Renal pelvis (tissue), 4 donors: ENCODE results near the gene APLNR. TPM values are rescaled to one million over a fixed set of nuclear protein-coding genes. Genes with fewer than 3 reads are reported as not detected.
A peak's percentile ranks its signal among the peaks of the same experiment; 100 is the strongest.

Source experiments
- DNase-seq: peaks from one replicate; pipeline ENCODE4 v3.0.0-alpha.2; 2013
- polyA plus RNA-seq, 3 donors: library from polyadenylated mRNA; unstranded; fragments of 120-200 nt; gene quantifications; one replicate each; pipeline ENCODE4 v1.2.1, GENCODE V29; 2013; ENCODE audit not compliant: insufficient read length in 3 of 3

The APLNR gene
- polyA plus RNA-seq, 3 donors = 95.0 to 111 (median 96.0) TPM

GRCh38 chr11:57224537-57224936, 12.5 kb downstream of the APLNR start:
- no peak for DNase-seq

GRCh38 chr11:57224128-57224527, 12.9 kb downstream of the APLNR start:
- DNase-seq = no peak

- DNase-seq = no peak
These were observed 13.4 kb downstream of the APLNR start for GRCh38 chr11:57223601-57224000.

- DNase-seq = no peak
These were observed 14.8 kb downstream of the APLNR start for GRCh38 chr11:57222239-57222638.

- DNase-seq = no peak
These were observed 17.9 kb downstream of the APLNR start for GRCh38 chr11:57219021-57219627.

- no peak for DNase-seq
These were observed 20.0 kb downstream of the APLNR start for GRCh38 chr11:57217053-57217452.

DNA sequence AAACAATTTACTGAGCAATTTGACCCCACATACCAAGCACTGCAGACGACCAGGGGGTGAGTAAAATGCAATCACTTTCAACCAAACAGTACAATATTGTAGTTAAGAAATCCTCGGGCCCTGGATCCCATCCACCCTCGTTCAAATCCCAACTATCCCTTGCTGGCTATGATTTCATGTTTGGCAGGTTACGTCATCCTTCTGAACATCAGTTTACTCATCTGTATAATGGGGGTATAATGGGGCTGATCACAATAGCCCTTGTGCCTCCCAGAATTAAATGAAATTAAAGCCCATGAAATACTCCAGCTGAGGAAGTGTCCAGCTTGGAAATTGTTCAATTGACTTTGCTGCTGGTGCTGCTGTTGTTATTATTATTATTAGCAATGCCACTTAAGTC, 20.6 kb downstream of the APLNR start:
- no peak for DNase-seq

GRCh38 chr11:57214494-57214893, 22.6 kb downstream of the APLNR start:
- no peak for DNase-seq

DNA sequence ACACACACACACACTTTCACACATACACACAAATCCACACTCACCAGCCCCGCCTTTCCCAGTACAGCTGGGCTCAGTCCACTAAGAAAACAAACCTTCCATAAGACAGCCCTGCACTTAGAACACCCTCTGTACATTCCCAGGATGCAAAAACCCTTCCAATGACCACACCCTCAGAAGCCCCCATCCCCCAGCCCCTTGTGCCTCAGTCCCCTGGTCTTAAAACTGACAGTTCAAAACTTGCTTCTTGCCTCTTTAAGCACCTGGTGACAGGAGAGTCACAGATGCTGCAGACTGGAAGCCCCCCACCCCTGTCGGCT, 23.0 kb downstream of the APLNR start:
- DNase-seq = peak; percentile 37

DNA sequence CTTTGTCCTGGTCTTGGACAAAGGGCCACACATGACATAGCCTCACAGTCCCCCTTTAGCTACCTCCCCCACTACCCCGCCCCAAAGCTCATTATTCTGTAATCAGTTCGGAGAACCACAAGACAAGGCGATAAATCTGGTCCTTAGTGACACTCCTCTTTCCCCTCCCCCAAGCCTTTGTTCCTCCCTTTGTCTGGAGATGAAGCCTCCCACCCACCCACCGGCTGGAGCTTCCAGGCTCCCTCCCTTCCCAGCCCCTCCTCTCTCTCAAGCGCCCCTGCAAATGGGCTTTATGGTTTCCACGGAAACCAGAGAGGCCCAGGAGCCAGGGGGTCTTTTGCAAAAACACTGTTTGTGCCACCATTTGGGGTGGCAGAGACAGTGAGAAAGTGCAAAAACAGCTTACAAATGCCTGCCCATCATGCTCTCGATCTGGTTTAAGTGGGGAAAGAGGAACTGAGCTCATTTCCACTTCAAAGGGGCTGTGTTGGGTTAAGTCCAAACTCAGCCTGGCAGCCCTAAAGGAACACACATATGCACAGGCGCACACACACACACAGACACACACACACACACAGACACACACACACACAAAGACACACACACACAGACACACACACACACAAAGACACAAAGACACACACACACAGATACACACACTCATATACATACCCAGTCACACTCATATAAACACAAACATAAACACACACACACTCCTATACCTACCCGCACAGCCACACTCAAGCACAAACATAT, 23.5 kb downstream of the APLNR start:
- peak; percentile 89 for DNase-seq

DNA sequence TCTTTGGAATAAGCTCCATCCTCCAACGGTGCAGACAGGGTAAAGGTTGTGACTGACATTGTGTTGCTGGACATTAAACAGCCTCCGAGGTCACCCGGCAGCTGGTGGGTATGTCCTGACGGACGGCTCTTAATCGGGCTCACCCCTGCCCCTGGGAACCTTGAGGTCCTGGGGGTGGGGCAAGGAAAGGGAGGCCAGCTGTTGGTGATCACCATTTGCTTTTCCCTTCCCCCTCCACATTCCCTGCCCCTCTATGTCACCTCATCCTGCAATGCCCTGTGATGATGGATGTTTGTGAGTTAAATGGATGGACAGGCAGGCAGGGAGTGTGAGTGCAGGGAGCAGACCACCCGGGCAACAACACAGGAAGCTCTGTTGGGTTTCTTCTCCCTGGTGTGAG, 26.3 kb downstream of the APLNR start:
- no peak for DNase-seq

DNA sequence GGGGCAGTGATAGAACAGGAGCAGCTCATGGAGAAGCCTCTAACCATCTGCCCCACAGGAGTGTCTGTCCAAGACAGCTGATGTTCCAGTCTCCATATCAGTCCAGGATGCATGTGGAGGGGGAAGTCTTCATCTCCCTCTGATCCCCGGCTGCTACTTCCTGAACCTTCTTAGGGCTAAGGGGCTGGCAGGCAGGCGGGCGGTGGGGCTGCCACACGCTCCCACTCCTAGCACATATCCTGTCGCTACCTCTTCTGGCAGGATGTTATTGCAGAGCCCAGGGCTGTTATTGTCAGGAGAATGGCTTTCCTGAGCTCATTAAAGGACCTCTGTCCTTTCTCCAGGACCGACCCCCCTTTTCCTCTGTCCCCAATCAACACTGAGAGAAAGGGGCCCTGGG, 29.9 kb downstream of the APLNR start:
- DNase-seq = no peak

DNA sequence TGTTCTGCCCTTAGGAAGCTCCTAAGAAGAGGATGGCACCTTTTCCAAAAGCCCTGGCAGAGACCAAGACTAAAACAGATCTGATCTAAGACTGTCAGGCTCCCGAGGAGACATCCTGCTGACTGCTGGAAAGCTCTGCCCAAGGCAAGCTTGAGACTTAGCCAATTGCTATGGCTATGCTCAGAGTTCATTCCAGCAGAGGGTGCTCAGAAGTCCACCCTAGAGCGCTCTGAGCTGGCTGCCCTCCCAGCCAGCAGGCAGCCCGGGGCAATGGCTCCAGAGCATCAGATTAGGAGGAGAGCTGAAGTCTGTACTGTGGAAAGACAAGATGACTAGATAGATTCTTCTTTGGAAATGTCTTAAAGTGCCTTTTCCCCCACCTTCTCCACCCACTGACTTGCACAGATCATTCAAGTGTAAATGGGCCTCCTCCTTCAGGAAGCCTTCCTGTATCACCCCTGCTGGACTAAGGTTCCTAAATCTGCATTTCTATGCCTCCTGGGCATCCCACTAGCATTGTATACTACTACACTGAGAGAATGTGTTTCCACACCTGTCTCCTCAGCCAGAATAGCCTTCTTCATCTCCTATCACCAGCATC, 31.9 kb downstream of the APLNR start:
- DNase-seq = no peak

- no peak for DNase-seq
These were observed 33.1 kb downstream of the APLNR start for GRCh38 chr11:57203882-57204480.

GRCh38 chr11:57203359-57203758, 33.7 kb downstream of the APLNR start:
- peak; percentile 76 for DNase-seq

DNA sequence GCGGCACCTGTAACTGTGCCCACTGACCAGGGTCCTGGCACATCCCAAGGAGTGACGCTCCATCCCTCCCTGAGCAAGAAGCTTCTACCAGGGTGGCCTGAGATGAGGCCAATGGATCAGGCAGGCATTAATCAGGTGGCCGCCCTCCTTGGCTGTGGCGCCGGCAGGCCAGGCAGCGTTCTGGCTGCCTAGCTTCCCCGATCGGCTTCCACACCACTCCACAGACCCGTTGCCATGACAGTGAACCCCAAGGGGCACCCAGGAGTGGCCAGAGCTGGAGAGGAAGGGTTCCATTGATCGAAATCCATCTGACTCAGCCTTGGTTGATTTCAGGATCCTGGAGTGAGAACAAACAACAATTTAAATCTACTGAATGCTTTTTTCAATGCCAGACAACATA, 34.8 kb downstream of the APLNR start:
- DNase-seq = no peak

DNA sequence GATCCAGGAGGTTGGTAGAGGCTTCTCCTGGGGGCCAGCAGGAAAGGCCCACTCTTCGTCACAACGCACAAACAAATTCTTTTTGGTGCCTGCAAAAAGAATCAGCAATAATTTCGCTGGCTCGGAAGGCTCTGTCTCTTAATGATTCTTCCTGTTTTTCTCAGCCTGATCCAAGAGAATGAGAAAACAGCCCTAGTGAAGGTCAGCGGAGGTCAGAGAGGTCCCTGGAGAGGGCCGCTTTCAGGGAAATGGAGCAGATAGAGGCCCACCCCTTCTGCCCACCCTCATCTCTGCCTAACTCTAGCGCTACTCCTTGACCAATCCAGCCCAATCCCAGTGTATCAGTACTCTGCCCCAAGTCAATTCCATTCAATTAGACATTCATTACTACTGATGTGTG, 36.1 kb downstream of the APLNR start:
- DNase-seq = no peak

GRCh38 chr11:57199330-57199729, 37.7 kb downstream of the APLNR start:
- no peak for DNase-seq

GRCh38 chr11:57197762-57198161, 39.3 kb downstream of the APLNR start:
- DNase-seq = no peak

DNA sequence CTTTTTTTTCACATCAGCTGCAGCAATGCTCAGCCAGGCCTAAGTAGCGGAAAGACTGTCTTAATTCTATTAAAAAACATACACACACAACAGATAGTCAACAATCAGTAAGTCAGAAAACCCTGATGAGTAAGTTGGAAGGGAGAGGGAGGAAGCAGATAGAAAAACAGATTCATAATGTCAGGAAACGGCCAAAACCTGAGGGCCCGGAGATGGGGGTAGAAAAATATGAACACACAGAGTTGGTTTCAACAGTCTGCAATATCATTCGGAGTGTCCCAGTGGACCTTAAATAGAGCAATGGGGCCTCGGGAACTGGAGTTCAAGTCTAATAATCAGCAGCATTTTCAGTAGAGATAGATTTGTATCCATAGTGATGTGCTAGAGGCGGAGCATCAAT, 40.5 kb downstream of the APLNR start:
- no peak for DNase-seq

DNA sequence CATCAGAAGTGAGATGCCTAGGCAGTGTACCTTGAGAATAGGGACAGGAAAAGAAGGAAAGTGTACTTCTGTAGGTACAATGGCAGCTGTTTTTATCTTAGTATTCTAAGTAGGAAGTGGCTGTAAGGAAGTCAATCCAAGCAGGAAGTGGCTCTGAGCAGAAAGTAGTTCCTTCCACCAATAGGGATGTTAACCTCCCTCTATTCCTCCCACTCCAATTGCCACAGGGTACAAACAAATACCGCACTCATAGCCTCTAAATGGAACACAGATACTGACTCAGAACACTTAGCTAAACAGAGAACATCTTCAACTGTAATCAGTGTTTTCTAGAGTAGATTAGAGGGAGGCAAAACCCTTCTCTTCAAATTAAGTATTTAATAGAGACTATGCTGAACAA, 44.7 kb downstream of the APLNR start:
- DNase-seq = no peak

DNA sequence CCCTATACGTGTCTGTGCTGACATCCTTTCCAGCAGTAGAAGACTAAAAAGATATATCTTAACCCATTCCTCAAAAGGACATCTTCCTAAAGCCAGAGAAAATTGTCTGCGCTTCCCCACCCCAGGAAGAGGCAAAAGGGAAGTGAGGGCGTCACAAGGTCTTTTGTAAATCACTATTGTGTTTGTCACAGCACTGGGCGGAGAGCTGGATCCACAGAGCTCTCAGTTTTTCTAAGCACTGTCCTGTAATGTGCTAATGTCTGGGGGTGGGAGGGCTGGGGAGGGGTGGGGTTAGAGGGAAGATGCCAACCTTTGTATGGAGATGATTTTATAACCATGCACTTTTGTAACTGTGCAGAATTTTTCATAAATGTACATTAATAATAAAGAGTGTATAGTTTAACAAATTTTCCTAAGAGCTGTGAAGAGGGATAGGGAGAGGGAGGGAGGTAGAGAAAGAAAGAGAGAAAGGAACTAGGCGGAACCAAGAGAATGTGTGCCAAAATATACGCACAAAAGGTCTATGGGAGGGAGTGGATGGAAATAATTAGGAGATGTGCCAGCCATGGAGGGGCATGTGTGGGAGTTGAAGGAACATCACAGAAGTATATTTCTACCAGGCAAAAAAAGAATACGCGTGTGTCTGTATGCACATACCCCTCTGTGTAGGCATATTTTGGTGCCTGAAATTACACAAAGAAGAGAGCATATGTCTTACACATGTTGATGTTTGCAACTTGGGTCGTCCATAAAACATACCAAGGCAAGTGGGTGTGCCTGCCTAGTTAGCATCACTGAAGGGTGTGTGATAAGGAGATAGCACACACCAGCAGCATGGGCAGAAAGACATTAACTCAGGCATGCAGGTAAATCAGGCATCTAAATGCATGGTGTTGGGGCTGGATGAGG, 45.5 kb downstream of the APLNR start:
- DNase-seq = no peak
